Stimulated activated CD8-positive, alpha-beta memory T cell treated with anti-CD3 and anti-CD28 coated beads, Interleukin-7, amount 100 ng/mL, for 4 hours (primary cell): ENCODE data around the gene CCDC144A.
"Not testable (repeated sequence)": the region's sequence is repeated elsewhere in the genome, so short reads cannot be mapped to it uniquely, and the experiment has no call there.

Experiments used
- DNase-seq, 2 donors: peaks; one replicate each; pipeline ENCODE4 v3.0.0-alpha.2; 2020; ENCODE audit warnings: low read depth in 2 of 2

CCDC144A gene

GRCh38 chr17:16689731-16690281 is at the start of gene CCDC144A:
TSS of gene CCDC144A (plus strand) at chr17:16690241. CDS start at chr17:16690401, 160 bp downstream.
- DNase-seq = peak; percentile 3 to 31

GRCh38 chr17:16649585-16649984 is 40.5 kb upstream of the CCDC144A start:
- no peak for DNase-seq

- no peak for DNase-seq
Observed at GRCh38 chr17:16652252-16652651, 37.8 kb upstream of the CCDC144A start.

- DNase-seq = no peak
Observed at GRCh38 chr17:16652847-16653366, 37.1 kb upstream of the CCDC144A start.

- peak; percentile 75 to 82 for DNase-seq
Observed at GRCh38 chr17:16653367-16654041, 36.5 kb upstream of the CCDC144A start, which contains the start of gene ZNF624. TSS of gene ZNF624 (minus strand) at chr17:16653850.

- no peak for DNase-seq
Observed at GRCh38 chr17:16661217-16661616, 28.8 kb upstream of the CCDC144A start.

- no peak for DNase-seq
Observed at GRCh38 chr17:16662936-16663335, 27.1 kb upstream of the CCDC144A start.

GRCh38 chr17:16666553-16666906 is 23.5 kb upstream of the CCDC144A start:
- not testable (repeated sequence) for DNase-seq

GRCh38 chr17:16666907-16667636 is 23.0 kb upstream of the CCDC144A start:
- DNase-seq = peak in 1 of 2 donors; percentile 4

GRCh38 chr17:16676676-16677268 is 13.3 kb upstream of the CCDC144A start:
- no peak for DNase-seq

GRCh38 chr17:16683290-16684138 is 6.5 kb upstream of the CCDC144A start:
- DNase-seq = not testable (repeated sequence)

GRCh38 chr17:16686019-16686418 is 4.0 kb upstream of the CCDC144A start:
- not testable (repeated sequence) for DNase-seq

GRCh38 chr17:16687151-16687550 is 2.9 kb upstream of the CCDC144A start:
- not testable (repeated sequence) for DNase-seq

GRCh38 chr17:16690447-16690846 is 406 bp downstream of the CCDC144A start:
- DNase-seq = not testable (repeated sequence)

- not testable (repeated sequence) for DNase-seq
Observed at GRCh38 chr17:16697603-16698002, 7.6 kb downstream of the CCDC144A start.

GRCh38 chr17:16745492-16746203 is 55.6 kb downstream of the CCDC144A start:
- not testable (repeated sequence) for DNase-seq

GRCh38 chr17:16746571-16746970 is 56.5 kb downstream of the CCDC144A start:
- DNase-seq = not testable (repeated sequence)

GRCh38 chr17:16750515-16750914 is 60.5 kb downstream of the CCDC144A start:
- not testable (repeated sequence) for DNase-seq

GRCh38 chr17:16751224-16751923 is 61.3 kb downstream of the CCDC144A start:
- not testable (repeated sequence) for DNase-seq

GRCh38 chr17:16751924-16752287 is 61.9 kb downstream of the CCDC144A start:
- not testable (repeated sequence) for DNase-seq
